SK-N-SH treated with all-trans-retinoic acid at 6 μM for 48 hours (cell line): ENCODE results near the gene ARID2.

Source experiments
- ATAC-seq: fragments of 200-7000 bp; cut with Tn5 transposase; 3 replicates; pipeline ENCODE4 v1.9.1; 2020; ENCODE audit warnings: mild to moderate bottlenecking, moderate library complexity
- ARNTL ChIP-seq: fragments of 450-650 bp; formaldehyde crosslinking; IDR thresholded peaks from 2 replicates; pipeline ENCODE4 v1.5.0; 2020; ENCODE audit warnings: low read depth, mild to moderate bottlenecking, moderate library complexity, borderline replicate concordance
- BACH2 ChIP-seq: fragments of 250-450 bp; sonication (Bioruptor Pico); IDR thresholded peaks from 2 replicates; pipeline ENCODE4 v1.9.0; 2021; ENCODE audit warnings: mild to moderate bottlenecking, borderline replicate concordance
- CSDC2 ChIP-seq: fragments of 250-450 bp; sonication (Bioruptor Pico); IDR thresholded peaks from 2 replicates; pipeline ENCODE4 v1.5.0; 2020; ENCODE audit warnings: mild to moderate bottlenecking, moderate library complexity
- ESRRG ChIP-seq: fragments of 250-450 bp; sonication (Bioruptor Pico); IDR thresholded peaks from 2 replicates; pipeline ENCODE4 v1.6.1; 2021; ENCODE audit warnings: mild to moderate bottlenecking
- GLIS3 ChIP-seq: fragments of 250-450 bp; sonication (Bioruptor Pico); IDR thresholded peaks from 2 replicates; pipeline ENCODE4 v1.5.0; 2020; ENCODE audit warnings: mild to moderate bottlenecking, moderate library complexity
- ISL1 ChIP-seq: fragments of 250-450 bp; sonication (Bioruptor Pico); IDR thresholded peaks from 2 replicates; pipeline ENCODE4 v2.1.2; 2022; ENCODE audit warnings: mild to moderate bottlenecking, moderate library complexity
- OSR1 ChIP-seq: fragments of 250-450 bp; sonication (Bioruptor Pico); IDR thresholded peaks from 2 replicates; pipeline ENCODE4 v1.8.0; 2022; ENCODE audit warnings: moderate library complexity, mild to moderate bottlenecking, inconsistent platforms
- PPARA ChIP-seq: fragments of 250-450 bp; sonication (Bioruptor Pico); IDR thresholded peaks from 2 replicates; pipeline ENCODE4 v1.5.0; 2020; ENCODE audit warnings: mild to moderate bottlenecking, borderline replicate concordance
- RARB ChIP-seq: fragments of 250-450 bp; sonication (Bioruptor Pico); IDR thresholded peaks from 2 replicates; pipeline ENCODE4 v1.8.0; 2021; ENCODE audit warnings: mild to moderate bottlenecking, moderate library complexity
- SNAI2 ChIP-seq: fragments of 250-450 bp; sonication (Bioruptor Pico); IDR thresholded peaks from 2 replicates; pipeline ENCODE4 v1.5.0; 2020; ENCODE audit warnings: mild to moderate bottlenecking, moderate library complexity
- TCF4 ChIP-seq: fragments of 250-450 bp; sonication (Bioruptor Pico); IDR thresholded peaks from 2 replicates; pipeline ENCODE4 v1.8.0; 2021; ENCODE audit warnings: mild to moderate bottlenecking, moderate library complexity, borderline replicate concordance
- TOX ChIP-seq: fragments of 250-450 bp; sonication (Bioruptor Pico); IDR thresholded peaks from 2 replicates; pipeline ENCODE4 v1.8.0; 2021; ENCODE audit warnings: mild to moderate bottlenecking, moderate library complexity, borderline replicate concordance
- ZFP3 ChIP-seq: fragments of 250-450 bp; sonication (Bioruptor Pico); IDR thresholded peaks from 2 replicates; pipeline ENCODE4 v1.5.0; 2020; ENCODE audit warnings: mild to moderate bottlenecking, moderate library complexity
- ZNF565 ChIP-seq: fragments of 450-650 bp; formaldehyde crosslinking; conservative IDR thresholded peaks from 2 replicates; pipeline ENCODE4 v1.5.0; 2020; ENCODE audit warnings: low read depth, mild to moderate bottlenecking, moderate library complexity
- ZNF70 ChIP-seq: fragments of 450-650 bp; formaldehyde crosslinking; IDR thresholded peaks from 2 replicates; pipeline ENCODE4 v1.5.0; 2020; ENCODE audit warnings: mild to moderate bottlenecking, moderate library complexity
- ZNF8 ChIP-seq: fragments of 450-650 bp; formaldehyde crosslinking; IDR thresholded peaks from 2 replicates; pipeline ENCODE4 v1.5.0; 2020; ENCODE audit warnings: mild to moderate bottlenecking, moderate library complexity
- TF ChIP-seq, protein P1 (sequence below): fragments of 250-450 bp; sonication (Bioruptor Pico); IDR thresholded peaks from 2 replicates; pipeline ENCODE4 v1.8.0; 2021; ENCODE audit warnings: low read depth, mild to moderate bottlenecking, moderate library complexity, borderline replicate concordance
- TF ChIP-seq, protein P2 (sequence below): fragments of 250-450 bp; sonication (Bioruptor Pico); IDR thresholded peaks from 2 replicates; pipeline ENCODE4 v1.5.0; 2020; ENCODE audit warnings: mild to moderate bottlenecking, moderate library complexity
- TF ChIP-seq, protein P3 (sequence below): fragments of 250-450 bp; sonication (Bioruptor Pico); IDR thresholded peaks from 2 replicates; pipeline ENCODE4 v1.5.1; 2021; ENCODE audit warnings: mild to moderate bottlenecking, moderate library complexity
- TF ChIP-seq, protein P4 (sequence below): fragments of 250-450 bp; sonication (Bioruptor Pico); IDR thresholded peaks from 2 replicates; pipeline ENCODE4 v1.5.1; 2020; ENCODE audit warnings: low read depth, mild to moderate bottlenecking, moderate library complexity
- TF ChIP-seq, protein P5 (sequence below): fragments of 250-450 bp; sonication (Bioruptor Pico); IDR thresholded peaks from 2 replicates; pipeline ENCODE4 v1.8.0; 2020; ENCODE audit warnings: mild to moderate bottlenecking, moderate library complexity, borderline replicate concordance

Gene ARID2

DNA sequence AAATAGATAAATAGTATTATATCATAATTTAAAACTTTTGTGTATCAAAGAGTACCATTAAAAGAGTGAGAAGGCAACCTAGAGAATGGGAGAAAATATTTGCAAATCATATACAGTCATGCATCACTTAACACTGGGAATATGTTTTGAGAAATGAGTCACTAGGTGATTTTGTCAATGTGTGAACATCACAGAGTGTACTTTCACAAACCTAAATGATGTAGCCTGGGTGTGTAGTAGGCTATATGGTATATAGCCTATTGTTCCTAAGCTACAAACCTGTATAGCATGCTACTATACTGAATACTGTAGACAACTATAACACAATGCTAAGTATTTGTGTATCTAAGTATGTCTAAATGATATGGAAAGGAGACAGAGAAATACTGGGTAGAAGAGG lies 48.0 kb upstream of the ARID2 start:
- TF ChIP-seq ZNF565 (CRISPR knock-in tag) = no peak
- ATAC-seq = no peak

DNA sequence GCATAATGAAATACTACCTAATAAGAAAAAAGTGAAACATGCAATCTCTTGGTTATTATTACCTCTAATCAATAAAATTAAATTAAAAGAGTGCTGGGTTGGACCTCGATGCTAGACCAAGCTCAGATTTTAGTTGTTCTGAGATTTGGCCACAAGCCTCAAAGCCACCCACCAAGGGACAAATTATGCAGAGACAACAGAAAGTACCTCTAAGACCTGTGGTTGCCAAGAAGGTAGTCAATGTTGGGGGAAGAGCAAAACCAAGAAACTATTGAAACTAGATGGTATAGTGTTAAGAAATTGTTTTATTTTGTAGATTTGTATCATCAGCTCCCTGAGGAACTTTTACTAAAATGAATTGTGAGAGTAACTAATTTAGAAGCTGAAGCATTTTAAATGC lies 43.8 kb upstream of the ARID2 start:
- TF ChIP-seq RARB (CRISPR knock-in tag) (no peak), SNAI2 (no peak), ISL1 (CRISPR knock-in tag) (no peak), ZNF8 (CRISPR knock-in tag) (no peak), GLIS3 (CRISPR knock-in tag) (no peak)
- no peak for ATAC-seq

DNA sequence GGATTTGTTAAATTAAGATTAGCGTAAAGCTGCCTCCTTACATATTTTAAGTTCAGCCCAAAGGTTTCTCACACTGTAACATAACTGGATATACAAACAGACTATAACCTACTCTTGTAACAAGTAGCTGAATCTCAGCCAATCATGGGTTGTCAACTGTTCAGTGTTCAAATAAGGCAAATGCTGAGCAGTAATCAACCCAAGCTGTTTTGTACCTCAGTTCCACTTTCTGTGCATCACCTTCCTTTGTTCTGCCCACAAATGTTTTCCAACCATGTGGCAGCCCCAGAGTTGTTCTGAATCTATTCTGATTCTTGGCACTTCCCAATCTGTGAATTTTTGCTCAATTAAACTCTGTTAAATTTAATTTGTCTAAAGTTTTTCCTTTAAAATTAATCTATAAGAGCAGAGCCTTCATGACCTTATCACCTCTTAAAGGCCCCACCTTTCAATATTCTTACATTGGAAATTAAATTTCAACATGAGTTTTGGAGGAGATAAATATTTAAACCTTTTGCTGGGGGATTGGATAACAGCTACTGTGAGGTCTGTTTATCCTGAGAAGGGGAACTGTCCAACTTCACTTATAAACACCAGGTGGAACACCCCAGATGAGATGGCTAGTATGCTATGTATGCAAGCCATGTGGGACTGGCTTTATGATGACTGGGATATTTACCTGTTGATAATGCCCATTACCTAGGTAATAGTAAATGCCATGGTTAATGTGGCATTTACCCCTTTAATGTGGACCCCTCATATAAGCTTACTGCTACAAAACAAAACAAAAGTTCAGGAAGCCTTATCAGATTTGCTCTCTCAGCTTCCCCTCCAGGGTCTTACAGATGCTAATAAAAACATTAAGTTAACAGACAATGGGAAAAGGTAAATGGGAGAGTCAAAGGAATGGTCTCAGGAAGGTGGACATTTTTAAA lies 42.2 kb upstream of the ARID2 start:
- TF ChIP-seq RARB (CRISPR knock-in tag) (no peak), PPARA (CRISPR knock-in tag) (no peak), ZFP3 (CRISPR knock-in tag) (no peak), BACH2 (no peak), GLIS3 (CRISPR knock-in tag) (no peak), TOX (CRISPR knock-in tag) (no peak), CSDC2 (CRISPR knock-in tag) (no peak), TCF4 (CRISPR knock-in tag) (no peak), ZNF70 (CRISPR knock-in tag) (no peak), SNAI2 (no peak), OSR1 (CRISPR knock-in tag) (no peak), ARNTL (CRISPR knock-in tag) (no peak), ESRRG (CRISPR knock-in tag) (no peak)
- TF ChIP-seq, protein P1, sequence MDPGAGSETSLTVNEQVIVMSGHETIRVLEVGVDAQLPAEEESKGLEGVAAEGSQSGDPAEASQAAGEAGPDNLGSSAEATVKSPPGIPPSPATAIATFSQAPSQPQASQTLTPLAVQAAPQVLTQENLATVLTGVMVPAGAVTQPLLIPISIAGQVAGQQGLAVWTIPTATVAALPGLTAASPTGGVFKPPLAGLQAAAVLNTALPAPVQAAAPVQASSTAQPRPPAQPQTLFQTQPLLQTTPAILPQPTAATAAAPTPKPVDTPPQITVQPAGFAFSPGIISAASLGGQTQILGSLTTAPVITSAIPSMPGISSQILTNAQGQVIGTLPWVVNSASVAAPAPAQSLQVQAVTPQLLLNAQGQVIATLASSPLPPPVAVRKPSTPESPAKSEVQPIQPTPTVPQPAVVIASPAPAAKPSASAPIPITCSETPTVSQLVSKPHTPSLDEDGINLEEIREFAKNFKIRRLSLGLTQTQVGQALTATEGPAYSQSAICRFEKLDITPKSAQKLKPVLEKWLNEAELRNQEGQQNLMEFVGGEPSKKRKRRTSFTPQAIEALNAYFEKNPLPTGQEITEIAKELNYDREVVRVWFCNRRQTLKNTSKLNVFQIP (CRISPR knock-in tag) = no peak
- TF ChIP-seq, protein P2, sequence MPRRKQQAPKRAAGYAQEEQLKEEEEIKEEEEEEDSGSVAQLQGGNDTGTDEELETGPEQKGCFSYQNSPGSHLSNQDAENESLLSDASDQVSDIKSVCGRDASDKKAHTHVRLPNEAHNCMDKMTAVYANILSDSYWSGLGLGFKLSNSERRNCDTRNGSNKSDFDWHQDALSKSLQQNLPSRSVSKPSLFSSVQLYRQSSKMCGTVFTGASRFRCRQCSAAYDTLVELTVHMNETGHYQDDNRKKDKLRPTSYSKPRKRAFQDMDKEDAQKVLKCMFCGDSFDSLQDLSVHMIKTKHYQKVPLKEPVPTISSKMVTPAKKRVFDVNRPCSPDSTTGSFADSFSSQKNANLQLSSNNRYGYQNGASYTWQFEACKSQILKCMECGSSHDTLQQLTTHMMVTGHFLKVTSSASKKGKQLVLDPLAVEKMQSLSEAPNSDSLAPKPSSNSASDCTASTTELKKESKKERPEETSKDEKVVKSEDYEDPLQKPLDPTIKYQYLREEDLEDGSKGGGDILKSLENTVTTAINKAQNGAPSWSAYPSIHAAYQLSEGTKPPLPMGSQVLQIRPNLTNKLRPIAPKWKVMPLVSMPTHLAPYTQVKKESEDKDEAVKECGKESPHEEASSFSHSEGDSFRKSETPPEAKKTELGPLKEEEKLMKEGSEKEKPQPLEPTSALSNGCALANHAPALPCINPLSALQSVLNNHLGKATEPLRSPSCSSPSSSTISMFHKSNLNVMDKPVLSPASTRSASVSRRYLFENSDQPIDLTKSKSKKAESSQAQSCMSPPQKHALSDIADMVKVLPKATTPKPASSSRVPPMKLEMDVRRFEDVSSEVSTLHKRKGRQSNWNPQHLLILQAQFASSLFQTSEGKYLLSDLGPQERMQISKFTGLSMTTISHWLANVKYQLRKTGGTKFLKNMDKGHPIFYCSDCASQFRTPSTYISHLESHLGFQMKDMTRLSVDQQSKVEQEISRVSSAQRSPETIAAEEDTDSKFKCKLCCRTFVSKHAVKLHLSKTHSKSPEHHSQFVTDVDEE (CRISPR knock-in tag) = no peak
- TF ChIP-seq, protein P3, sequence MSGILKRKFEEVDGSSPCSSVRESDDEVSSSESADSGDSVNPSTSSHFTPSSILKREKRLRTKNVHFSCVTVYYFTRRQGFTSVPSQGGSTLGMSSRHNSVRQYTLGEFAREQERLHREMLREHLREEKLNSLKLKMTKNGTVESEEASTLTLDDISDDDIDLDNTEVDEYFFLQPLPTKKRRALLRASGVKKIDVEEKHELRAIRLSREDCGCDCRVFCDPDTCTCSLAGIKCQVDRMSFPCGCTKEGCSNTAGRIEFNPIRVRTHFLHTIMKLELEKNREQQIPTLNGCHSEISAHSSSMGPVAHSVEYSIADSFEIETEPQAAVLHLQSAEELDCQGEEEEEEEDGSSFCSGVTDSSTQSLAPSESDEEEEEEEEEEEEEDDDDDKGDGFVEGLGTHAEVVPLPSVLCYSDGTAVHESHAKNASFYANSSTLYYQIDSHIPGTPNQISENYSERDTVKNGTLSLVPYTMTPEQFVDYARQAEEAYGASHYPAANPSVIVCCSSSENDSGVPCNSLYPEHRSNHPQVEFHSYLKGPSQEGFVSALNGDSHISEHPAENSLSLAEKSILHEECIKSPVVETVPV (CRISPR knock-in tag) = no peak
- TF ChIP-seq, protein P4, sequence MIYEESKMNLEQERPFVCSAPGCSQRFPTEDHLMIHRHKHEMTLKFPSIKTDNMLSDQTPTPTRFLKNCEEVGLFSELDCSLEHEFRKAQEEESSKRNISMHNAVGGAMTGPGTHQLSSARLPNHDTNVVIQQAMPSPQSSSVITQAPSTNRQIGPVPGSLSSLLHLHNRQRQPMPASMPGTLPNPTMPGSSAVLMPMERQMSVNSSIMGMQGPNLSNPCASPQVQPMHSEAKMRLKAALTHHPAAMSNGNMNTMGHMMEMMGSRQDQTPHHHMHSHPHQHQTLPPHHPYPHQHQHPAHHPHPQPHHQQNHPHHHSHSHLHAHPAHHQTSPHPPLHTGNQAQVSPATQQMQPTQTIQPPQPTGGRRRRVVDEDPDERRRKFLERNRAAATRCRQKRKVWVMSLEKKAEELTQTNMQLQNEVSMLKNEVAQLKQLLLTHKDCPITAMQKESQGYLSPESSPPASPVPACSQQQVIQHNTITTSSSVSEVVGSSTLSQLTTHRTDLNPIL (CRISPR knock-in tag) = no peak
- TF ChIP-seq, protein P5, sequence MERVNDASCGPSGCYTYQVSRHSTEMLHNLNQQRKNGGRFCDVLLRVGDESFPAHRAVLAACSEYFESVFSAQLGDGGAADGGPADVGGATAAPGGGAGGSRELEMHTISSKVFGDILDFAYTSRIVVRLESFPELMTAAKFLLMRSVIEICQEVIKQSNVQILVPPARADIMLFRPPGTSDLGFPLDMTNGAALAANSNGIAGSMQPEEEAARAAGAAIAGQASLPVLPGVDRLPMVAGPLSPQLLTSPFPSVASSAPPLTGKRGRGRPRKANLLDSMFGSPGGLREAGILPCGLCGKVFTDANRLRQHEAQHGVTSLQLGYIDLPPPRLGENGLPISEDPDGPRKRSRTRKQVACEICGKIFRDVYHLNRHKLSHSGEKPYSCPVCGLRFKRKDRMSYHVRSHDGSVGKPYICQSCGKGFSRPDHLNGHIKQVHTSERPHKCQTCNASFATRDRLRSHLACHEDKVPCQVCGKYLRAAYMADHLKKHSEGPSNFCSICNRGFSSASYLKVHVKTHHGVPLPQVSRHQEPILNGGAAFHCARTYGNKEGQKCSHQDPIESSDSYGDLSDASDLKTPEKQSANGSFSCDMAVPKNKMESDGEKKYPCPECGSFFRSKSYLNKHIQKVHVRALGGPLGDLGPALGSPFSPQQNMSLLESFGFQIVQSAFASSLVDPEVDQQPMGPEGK = no peak
- TF ChIP-seq, all 23 proteins: peak for 0
- no peak for ATAC-seq
